Body of pancreas (tissue), 4 donors: ENCODE data around the gene RNF213. TPM values are rescaled to one million over a fixed set of nuclear protein-coding genes. Genes with fewer than 3 reads are reported as not detected.

Experiments
- ATAC-seq: fragments of 150-250 bp; one replicate; pipeline ENCODE4 v1.9.1; 2016
- DNase-seq, 4 donors: peaks; one replicate each; pipeline ENCODE4 v3.0.0-alpha.2; 2019
- H3K27ac ChIP-seq, 4 donors: fragments of 200-600 bp; sonication (generic); 1 replicate in 3 of 4; 2 replicates in 1 of 4; pipeline versions ENCODE4 v1.5.1 to v1.6.1; 2016 to 2019; ENCODE audit warnings: mild to moderate bottlenecking in 1 of 4, mixed read lengths in 1 of 4, moderate library complexity in 1 of 4
- H3K27me3 ChIP-seq, 2 donors: fragments of 200-600 bp; sonication (generic); one replicate each; pipeline ENCODE4 v1.6.0; 2016; ENCODE audit warnings: mild to moderate bottlenecking in 1 of 2
- H3K36me3 ChIP-seq, 2 donors: fragments of 200-600 bp; sonication (generic); replicated peaks in 1 of 2; 2 replicates each; pipeline ENCODE4 v1.5.1; 2016; ENCODE audit warnings: low read depth in 2 of 2; ENCODE audit not compliant: insufficient read depth in 1 of 2
- H3K4me1 ChIP-seq: fragments of 200-600 bp; sonication (generic); one replicate; pipeline ENCODE4 v1.6.0; 2016
- H3K4me3 ChIP-seq, 2 donors: fragments of 200-600 bp; sonication (generic); 1 replicate in 1 of 2; 2 replicates in 1 of 2; pipeline ENCODE4 v1.5.1; 2016 to 2019
- H3K9me3 ChIP-seq, 3 donors: fragments of 200-600 bp; sonication (generic); 1 replicate in 2 of 3; 2 replicates in 1 of 3; pipeline ENCODE4 v1.5.1; 2016
- CTCF ChIP-seq, 7 experiments: fragments of 450-650 bp in 4 of 7; fragments of 200-600 bp in 3 of 7; sonication (generic) in 3 of 7; IDR thresholded peaks; one replicate each; pipeline ENCODE4 v1.5.1; 2016 to 2019; ENCODE audit warnings: antibody characterized with exemption in 7 of 7
- POLR2A ChIP-seq, 3 donors: fragments of 450-650 bp; IDR thresholded peaks; one replicate each; pipeline ENCODE4 v1.6.1; 2016; ENCODE audit warnings: antibody characterized with exemption in 3 of 3, mild to moderate bottlenecking in 2 of 3
- whole genome bisulfite sequencing, 2 donors: methylation state at CpG; one replicate each; pipeline ENCODE4 v1.1.5; 2017; 5-methylcytosine and 5-hydroxymethylcytosine counted together
- intact Hi-C: fragments of 100-400 bp; cut with DNase I; formaldehyde crosslinking; loops from one replicate; pipeline ENCODE4 v1.15.1; 2023
- total RNA-seq, 2 donors: library from RNA; depleted of rRNA; stranded (reverse); fragments of >200 nt; gene quantifications; one replicate each; pipeline ENCODE4 v1.1.0, GENCODE V29; 2016

RNF213 gene
- total RNA-seq, 2 donors from 2014 or later = 60.7 to 69.5 TPM

DNA sequence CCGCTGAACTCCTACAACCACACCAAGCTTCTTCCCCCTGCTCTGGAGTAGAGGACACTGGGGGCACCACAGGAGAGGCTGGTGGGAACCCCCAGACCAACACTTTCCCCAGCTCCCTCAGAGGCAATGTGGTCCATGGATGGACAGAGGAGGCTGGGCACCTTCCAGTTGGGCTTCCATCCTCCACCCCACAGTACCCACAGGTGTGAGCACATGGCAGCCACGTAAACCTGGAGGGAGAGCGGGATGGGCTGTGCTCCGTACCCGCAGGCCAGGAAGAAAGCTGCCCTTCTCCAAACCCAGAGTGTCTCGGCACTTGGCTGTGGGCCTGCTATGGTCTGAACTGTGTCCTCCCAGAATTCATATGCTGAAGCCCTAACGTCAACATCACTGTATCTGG lies 42.3 kb upstream of the RNF213 start:
- no peak for ATAC-seq
- Histone ChIP-seq H3K27ac (no peak overlapping the region), H3K4me1 (peaks cover 32% of the 10 kb centered on the region), H3K27me3 (no peaks in the 10 kb centered on the region), H3K4me3 (no peak overlapping the region), H3K36me3 (no peaks in the 10 kb centered on the region), H3K9me3 (no peaks in the 10 kb centered on the region)
- no peak for DNase-seq
- intact Hi-C loops = no loop called here
- WGBS, 2 donors = 84 to 100% methylated on average over 6 to 7 of the region's 7 CpGs
- TF ChIP-seq CTCF (IDR thresholded peaks at IDR 0.05) (no peak), POLR2A (IDR thresholded peaks at IDR 0.05) (no peak)

- peak overlapping the region; percentile 88 to 94 for H3K4me3 ChIP-seq
- no peak for TF ChIP-seq CTCF (IDR thresholded peaks at IDR 0.05)
- TF ChIP-seq POLR2A (IDR thresholded peaks at IDR 0.05) = no peak
- peaks cover 32% of the 10 kb centered on the region for H3K4me1 ChIP-seq
- ATAC-seq (peak; percentile 67), DNase-seq (peak; percentile 72 to 86 (median 79))
- H3K36me3 ChIP-seq = no peaks in the 10 kb centered on the region
- WGBS, 2 donors = 24% methylated on average over 11 to 15 of the region's 15 CpGs
- H3K27ac ChIP-seq = peak overlapping the region; percentile 53 to 89 (median 84)
- intact Hi-C loops = no loop called here
- H3K9me3 ChIP-seq = no peaks in the 10 kb centered on the region
- H3K27me3 ChIP-seq = no peaks in the 10 kb centered on the region
Observed at GRCh38 chr17:80219013-80219762, 41.5 kb upstream of the RNF213 start.

DNA sequence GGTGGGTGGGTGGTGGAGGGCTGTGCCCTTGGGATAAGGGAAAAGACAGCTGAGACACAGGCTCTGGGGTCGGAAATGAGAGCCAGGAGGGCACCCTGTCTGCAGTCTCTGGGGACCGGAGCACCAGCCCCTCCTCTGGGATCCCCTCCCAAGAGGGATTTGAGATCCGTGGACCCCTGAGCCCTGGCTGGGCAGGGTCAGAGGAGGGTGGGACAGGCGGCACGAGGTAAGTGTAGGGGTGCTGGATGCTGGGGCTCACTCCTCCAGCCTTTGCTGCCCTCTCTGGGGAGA lies 40.9 kb upstream of the RNF213 start:
- peak overlapping the region; percentile 53 to 89 (median 84) for H3K27ac ChIP-seq
- peak; percentile 8 for ATAC-seq
- 0 to 8% methylated on average over 5 of the region's 5 CpGs for WGBS, 2 donors
- DNase-seq = no peak
- no peaks in the 10 kb centered on the region for H3K27me3 ChIP-seq
- H3K4me3 ChIP-seq = peak overlapping the region; percentile 88 to 94
- intact Hi-C loops = no loop called here
- H3K4me1 ChIP-seq = peaks cover 32% of the 10 kb centered on the region
- no peaks in the 10 kb centered on the region for H3K9me3 ChIP-seq
- TF ChIP-seq POLR2A (IDR thresholded peaks at IDR 0.05) (peak in 1 of 3 donors; percentile 36), CTCF (IDR thresholded peaks at IDR 0.05) (no peak)
- H3K36me3 ChIP-seq = no peaks in the 10 kb centered on the region

GRCh38 chr17:80220054-80220735 lies 40.5 kb upstream of the RNF213 start, which contains the start of the genes SGSH and SLC26A11:
Gene SGSH (minus strand): TSS chr17:80220333. CDS start chr17:80220313, 20 bp downstream.
Gene SLC26A11 (plus strand): TSS chr17:80220427. CDS start chr17:80221561, 1,134 bp downstream.
- intact Hi-C loops = no loop called here
- Histone ChIP-seq H3K4me3 (peak within 1 kb of the TSS; percentile 88 to 94), H3K27ac (peak within 1 kb of the TSS; percentile 53 to 89 (median 84)), H3K27me3 (no peaks in the 10 kb centered on the region), H3K4me1 (peaks cover 32% of the 10 kb centered on the region), H3K36me3 (no peaks in the 10 kb centered on the region), H3K9me3 (no peaks in the 10 kb centered on the region)
- peak; percentile 83 to 89 (median 87) for DNase-seq
- 0 to 1% methylated on average over 3 to 77 of the region's 77 CpGs for WGBS, 2 donors
- peak; percentile 37 to 62 (median 54) for TF ChIP-seq POLR2A (IDR thresholded peaks at IDR 0.05)
- TF ChIP-seq CTCF (IDR thresholded peaks at IDR 0.05) = no peak
- ATAC-seq = peak; percentile 87
